GM18867 (cell line): ENCODE results near the gene MRM2.

Experiments used
- ATAC-seq: cut with Tn5 transposase; IDR thresholded peaks from one replicate; pipeline ENCODE4 v1.9.1; 2021; ENCODE audit warnings: mild to moderate bottlenecking, moderate library complexity; ENCODE audit not compliant: unreplicated experiment

Gene MRM2

DNA sequence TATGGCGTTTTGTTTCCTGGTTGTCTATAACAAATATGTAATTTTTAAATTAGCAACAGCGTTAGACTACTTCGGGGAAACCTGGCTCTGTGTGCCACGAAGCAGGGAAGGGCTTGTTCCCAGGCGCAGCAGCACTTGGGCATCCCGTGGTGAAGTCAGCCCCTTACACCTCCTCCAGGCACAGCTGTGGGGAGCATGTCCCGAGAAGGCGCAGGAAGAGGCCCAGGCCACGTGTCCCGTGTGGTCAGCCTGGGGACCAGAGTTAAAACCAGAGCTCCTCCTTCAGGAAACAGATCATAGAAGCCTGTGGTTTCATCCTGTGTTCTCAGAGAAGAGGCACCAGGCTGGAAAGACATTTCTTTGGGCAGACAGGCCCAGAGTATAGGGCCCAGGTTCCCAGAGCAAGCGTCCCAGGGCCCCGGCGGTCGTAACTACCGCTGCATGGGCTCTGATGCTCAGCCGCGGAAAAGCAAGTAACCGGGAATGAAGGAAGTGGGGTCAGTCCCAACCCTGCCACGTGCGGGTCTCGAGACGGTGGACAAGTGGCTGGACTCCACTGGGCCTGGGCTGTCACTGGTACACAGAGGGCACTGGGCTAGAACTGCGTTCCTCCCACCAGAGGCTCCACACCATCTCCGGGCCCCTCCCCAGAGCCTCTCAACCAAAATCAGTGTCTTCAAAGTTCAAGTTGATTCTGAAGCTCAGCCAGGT lies 7.1 kb upstream of the MRM2 start:
- no peak for ATAC-seq

DNA sequence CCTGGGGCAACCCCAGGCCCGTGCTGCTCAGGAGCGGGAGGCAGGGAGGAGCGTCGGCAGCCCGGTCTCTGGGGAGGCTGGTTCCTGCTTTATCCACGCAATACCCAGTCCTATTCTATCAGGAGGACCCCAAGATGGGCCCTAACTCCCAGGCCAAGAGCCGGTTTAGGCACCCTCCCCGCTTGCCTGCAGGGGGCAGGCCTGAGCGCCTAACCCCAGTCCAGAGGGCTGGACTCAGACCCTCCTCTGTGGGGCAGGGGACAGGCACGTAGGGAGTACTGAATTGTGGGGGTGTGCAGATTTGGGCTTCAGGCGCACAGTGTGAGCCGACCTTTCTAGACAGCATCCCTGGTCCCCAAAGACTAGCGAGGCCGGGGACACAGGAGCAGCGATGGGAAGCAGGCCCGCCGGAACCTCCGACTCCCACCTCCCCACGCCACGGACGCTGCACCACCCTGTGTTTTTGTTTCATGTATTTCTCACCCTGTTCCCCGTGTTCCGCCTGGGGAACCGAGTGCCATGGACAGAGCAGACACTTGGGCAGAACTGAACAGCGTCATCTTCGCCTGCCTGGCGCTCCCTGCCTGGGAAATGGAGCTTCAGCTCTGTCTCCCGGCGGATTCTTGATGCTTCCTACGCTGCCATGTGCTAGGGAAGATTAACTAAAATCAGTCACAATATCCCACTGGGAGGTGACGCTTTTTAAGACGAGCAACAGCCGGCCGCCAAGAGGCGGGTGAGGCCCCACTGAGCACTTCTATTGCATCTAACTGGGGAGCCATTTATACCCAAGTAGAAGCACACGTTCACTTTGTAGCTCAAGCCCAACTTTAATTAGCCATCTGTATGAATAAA lies 5.4 kb upstream of the MRM2 start:
- no peak for ATAC-seq

DNA sequence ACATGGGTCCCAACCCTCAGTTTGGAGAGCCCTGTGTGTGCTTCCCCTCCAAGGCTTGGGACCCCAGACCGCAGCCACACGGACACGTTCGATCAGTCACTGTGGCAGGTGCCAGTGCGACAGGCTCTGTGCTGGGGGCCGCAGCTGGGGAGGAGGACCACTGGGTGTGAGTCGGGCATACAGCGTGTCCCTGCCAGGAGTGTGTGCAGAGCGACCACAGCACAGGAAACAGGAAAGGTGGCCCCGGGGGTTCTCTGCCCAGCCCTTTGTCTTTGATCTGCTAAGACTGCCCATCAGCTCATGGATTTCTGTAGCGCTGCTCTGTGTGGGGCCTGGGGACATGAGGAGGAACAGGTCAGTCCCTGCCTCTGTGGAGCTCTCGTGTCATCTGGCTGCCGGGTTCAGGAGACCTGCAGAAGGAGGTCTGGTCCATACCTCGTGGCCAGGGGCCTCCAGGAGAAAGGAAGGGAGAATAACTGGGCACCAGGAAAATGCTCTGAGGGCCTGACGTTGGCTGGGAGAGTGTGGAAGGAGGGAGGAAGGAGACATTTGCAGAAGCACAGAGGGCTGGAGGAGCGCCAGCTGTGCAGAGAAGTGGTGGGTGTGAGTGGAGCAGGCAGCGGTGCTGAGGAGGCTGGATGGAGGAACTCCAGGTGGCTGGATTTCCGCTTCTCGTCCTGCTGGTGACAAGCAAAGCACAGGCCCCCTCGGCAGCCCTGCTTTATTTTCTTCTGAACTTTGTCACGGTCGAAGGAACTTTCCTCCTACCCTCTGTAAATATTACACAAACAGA lies 4.1 kb upstream of the MRM2 start:
- no peak for ATAC-seq

DNA sequence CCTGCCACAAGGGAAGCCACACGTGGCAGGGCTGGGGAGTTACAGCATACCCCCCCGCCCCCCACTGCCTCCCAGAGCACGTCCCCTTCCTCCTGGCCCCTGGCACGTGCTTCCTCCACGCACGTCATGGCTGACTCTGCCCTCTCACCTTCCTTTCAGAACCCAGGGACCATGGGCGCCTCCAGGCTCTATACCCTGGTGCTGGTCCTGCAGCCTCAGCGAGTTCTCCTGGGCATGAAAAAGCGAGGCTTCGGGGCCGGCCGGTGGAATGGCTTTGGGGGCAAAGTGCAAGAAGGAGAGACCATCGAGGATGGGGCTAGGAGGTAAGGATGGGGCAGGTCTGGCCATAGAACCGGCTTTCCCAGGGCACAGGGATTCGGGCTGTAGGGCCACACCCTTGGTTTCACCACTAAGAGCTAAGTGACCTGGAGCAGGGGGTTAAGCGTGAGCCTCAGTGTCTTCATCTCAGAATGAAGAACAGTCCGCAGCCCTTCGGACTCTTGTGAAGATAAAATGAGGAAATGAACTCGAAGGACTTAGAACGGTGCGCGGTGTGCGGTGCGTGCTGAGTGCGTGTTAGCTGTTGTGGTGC lies 2.5 kb upstream of the MRM2 start:
- no peak for ATAC-seq

DNA sequence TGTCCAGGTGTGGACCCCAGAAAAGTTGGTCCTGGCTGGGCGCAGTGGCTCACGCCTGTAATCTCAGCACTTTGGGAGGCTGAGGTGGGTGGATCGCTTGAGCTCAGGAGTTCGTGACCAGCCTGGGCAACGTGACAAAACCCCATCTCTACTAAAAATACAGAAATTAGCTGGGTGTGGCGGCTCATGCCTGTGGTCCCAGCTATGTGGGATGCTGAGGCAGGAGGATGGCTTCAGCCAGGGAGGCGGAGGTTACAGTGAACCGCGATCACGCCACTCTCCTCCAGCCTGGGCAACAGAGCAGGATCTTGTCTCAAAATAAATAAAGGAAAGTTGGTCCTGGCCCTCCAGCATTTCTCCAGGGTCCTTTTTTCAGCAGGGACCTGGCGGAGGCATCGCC lies 1.5 kb upstream of the MRM2 start:
- ATAC-seq, result no peak

DNA sequence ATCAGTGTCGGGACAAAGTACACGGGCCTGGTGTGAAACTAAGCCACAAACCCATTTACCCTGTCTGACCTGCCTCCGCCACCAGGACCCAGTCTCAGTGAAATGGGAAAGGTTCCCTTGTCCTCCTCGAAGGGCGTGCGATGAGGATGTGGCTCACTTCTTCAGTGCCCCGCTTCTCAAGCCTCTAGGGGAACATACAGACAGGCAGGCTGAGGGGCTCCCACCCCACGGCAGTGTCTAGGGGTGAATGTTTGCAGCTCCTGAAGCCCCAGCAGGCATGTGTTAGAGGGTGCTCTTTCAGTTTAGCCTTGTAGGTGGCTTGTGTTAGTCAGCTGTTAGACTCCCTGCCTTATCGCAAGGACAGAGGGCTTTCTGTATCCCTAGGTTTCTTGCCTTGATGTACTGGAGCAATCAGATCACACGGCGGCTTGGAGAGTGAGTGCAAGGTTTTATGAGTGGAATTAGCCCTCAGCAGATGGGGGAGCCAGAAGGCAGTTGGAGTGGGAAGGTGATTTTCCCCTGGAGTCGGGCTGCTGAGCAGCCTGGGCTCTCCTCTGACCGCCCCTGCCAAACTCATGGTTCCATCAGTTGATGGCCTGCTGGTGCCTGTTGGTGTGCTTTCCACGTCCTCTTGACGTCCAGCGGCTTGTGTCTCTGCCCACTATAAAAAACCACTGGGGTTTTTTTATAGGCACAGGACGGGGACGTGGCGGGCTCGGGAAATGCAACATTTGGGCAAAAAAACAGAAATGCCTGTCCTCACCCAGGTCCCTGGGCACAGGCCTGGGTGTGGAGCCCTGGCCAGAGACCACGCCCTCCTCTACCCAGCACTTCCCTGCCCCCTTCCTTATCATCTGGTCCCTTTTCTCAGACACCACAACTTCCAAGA lies 780 bp upstream of the MRM2 start:
- ATAC-seq, result peak; percentile 6

DNA sequence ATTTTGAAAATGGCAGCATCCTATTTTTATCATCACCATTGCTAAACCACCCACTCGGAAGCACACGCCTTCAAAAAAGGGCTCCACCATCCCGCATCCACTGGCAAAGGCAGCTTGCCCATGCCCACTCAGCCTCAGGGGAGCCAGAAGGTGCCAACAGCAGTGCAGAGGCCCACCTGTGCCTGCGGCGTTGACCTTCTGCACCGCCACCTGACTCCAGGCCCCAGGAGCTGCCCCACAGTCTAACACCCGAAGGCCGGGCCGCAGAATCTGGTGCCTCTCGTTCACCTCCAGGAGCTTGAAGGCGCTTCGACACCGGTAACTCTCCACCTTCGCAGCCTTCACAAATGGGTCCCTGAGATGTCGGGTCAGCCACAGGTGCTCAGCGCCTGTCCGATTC lies 2.8 kb downstream of the MRM2 start:
- ATAC-seq, result no peak

DNA sequence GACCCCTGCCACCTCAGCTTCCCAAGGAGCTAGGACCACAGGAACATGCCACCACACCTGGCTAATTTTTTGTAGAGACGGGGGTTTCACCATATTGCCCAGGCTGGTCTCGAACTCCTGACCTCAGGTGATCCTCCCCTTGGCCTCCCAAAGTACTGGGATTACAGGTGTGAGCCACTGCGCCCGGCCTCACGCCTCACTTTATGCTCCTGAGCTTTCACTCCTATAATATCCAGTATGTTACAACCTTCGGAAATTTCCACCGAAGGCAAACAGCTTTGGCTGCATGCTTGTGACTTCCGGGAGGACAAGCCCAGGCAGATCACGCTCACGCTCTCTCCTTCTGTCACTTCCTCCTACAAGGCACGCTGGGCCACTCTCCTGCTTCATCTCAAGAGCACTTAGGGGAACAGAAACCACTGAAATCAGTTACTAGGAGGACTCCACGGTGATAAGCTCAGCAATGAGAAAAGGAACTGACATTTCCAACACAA lies 4.8 kb downstream of the MRM2 start:
- ATAC-seq, result peak; percentile 68

DNA sequence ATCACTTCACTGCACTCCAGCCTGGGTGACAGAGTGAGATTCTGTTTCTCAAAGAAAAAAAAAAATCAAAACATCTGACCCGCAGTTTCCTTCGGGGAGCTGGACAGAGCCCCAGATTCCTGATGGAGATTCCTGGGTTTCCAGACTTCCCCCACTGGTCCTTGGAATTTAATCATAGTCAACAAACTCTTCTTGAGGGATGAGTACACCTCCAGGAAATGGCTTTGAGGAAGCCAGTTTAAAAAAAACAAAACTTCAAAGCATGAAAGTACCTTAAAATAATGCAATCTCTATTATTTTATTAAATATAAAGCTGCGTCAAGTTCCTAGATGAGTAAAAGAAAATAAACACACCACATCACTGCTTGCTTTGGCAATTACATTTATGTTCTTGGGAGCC lies 8.1 kb downstream of the MRM2 start:
- ATAC-seq, result no peak

DNA sequence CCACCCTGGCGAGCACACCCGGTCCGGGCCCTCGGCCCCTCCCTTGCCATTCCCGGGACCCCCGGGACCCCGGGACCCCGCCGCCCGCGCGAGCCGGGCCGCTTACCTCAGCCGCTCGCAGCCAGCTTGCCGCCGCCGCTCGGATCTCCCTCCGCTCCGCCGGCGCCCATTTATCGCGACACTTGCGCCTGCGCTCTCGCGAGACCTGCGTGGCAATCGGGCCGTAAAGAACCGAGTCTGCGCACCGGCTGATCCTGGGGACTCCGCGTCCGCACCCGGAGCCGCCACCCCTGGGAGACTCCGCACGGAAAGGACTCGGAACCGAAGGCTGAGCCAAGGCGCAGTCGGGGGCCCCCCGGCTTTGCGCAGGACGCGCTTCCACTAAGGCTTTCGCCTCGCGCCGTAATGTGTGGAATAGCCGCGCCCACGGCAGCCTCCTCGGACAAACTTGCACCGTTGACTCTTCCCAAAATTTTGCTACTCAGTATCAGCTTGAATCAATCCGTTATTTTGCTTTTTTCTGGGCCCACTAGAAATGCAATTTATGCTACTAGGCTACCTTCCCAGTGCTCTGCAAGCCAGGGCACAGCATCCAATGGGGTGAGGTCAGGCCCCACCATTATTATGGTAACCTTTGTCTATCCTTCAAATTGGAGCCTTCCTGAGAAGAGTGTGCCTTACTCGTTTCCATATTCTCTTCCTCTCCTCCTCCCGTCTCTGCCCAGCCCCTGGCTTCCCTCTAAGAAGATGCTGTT lies 9.1 kb downstream of the MRM2 start, which contains the start of gene MAD1L1:
Gene MAD1L1 (minus strand): TSS at position 180 of the 755 bp plus-strand sequence. CDS start 2,812 bp downstream, outside the sequence.
- ATAC-seq, result peak; percentile 71

DNA sequence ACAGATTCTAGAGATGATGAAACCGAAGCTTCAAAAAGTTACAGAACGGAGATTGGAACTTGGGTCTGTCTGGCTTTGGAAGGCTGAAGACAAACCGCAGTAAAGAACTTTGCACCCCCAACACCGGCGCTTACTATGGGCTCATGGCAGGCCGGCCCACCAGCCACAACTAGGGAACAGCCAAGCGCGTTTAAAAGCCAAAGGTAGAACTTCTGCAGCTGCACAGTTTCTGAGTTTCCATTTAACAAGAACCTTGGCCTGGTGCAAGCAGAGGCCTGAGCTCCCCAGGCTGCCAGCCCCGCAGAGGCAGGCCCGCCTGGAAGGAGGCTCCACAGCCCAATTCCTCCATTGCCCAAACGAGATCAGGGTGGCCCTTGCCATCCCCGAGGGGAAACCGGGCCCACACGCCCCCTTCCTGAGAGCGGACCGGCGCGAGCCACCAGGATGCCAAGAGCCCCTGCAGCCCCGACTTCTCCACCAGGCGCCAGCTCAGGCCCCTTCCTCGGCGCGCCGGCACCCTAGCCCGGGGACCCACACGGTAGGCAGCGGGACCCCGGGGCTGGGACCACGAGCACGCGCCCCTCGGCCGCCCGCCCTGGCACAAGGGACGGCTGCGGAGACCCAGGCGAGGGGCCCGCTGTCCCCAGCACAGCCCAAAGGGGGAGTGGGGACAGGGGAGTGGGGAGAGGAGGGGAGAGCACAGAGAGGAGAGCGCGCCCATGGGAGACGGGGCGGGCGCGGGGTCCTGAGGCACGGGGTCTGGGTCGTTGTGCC lies 9.8 kb downstream of the MRM2 start:
- ATAC-seq, result peak; percentile 33

DNA sequence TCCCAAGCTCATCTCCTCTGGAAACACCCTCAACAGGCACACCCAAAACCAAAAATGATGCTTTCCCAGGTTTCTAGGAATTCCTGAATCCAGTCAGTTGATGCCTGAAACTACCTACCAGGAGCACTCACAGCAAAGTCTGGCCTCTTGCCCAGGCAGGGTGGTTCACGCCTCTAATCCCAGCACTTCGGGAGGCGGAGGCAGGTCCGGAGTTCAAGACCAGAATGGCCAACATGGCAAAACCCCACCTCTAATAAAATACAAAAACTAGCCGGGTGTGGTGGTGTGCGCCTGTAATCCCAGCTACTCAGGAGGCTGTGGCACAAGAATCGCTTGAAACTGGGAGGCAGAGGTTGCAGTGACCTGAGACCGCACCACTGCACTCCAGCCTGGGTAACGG lies 11.1 kb downstream of the MRM2 start:
- no peak for ATAC-seq

DNA sequence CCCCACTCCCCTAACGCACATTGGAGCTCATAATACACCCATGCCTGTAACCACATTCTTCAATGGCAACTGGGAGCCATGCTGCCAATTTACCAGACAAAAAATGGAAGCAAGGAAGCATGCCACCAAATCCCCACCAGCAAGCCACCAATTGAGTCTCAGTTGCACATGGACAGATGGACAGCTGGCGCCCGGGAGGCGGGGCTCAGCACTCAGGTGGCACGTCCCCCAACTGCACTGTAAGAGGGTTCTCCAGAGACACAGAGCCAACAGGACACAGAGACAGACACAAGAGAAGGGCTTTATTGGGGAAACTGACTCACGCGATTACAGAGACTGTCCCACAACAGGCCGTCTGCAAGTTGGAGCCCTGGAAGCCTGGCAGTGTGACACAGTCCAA lies 11.8 kb downstream of the MRM2 start:
- no peak for ATAC-seq

DNA sequence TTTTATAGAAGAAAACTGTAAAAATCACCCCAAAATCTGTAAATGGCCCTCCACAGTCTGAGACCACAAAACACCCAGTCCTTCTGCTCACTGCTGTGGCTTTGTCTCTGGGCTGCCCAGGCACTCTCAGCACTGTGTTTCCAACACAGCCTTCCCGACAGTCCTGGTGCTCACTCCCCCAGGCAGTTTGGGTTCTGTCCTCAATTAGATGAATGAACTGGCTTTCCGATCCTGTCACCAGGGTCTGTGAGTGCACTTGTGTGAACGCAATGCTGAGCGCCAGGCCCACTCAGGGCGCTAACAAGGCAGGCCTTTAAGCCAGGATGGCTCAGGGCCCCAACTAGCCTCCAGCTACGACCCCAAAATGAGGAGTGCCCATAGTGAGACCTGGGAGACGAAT lies 12.5 kb downstream of the MRM2 start:
- ATAC-seq, result no peak

DNA sequence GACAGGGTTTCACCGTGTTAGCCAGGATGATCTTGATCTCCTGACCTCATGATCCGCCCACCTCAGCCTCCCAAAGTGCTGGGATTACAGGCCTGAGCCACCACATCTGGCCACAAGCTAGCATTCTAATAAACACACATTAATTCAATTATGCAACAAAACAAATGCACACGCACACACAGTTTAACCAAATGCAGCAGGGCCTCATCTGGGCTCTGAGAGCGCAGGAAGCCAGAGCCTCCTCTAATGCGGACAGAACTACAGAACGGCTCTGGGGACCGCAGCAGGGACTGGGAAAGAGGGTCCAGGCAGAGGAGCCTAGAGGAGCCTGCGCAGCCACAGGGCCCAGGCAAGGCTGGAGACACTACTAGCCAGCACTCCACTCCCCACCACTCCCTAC lies 13.1 kb downstream of the MRM2 start:
- ATAC-seq, result no peak

DNA sequence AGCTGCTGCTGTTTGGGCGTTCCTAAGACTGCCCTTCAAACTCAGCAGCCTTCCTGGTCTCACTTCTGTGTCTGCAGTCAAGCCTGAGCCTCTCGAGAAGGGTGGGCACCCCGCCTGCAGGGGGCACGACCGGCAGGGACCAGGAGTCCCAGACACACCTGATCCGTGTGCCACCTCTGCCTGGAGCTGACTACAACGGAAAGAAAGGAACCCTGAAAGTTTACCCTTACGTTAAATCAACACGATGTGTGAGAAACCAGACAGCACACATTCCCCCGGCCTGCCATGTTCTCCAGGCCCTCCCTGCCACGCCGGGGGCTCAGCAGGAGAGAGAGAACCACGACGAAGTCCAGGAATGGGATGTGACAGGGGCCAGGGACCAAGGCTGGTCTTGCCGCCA lies 14.3 kb downstream of the MRM2 start:
- no peak for ATAC-seq

DNA sequence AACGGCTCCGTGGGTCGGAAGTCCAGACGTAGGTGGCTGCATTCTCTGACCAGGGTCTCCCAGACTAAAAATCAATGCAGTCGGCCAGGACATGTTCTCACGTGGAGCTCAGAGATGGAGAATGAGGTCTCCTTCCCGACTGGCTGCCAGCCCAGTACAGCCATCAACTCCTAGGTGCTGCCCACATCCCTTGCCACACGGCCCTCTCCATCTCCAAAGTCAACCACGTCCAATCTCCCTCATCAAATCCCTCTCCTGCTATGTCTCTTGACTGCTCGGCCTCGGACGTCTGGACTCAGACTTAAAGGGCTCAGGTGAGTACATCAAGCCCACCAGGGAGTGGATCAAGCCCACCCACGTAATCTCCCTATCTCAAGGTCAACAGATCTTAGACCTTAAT lies 16.2 kb downstream of the MRM2 start:
- no peak for ATAC-seq

DNA sequence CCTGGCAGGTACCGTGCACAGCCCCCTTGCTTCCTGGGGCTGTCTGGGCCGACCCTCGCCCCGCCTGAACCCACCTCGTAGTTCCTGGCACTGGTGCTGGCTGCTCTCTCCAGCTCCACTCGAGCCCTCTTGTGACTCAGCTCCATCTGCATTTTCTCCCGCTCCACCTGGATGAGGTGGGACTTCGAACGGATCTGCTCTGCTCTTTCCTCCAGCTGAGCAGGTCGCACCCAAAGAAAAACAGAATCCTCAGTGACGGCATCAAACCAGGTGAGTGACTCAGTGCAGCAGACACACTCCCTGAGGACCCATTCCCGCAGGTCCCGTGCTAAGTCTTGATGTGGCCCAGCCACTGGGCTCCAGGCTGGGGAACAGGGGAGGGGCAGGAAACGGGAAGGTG lies 16.7 kb downstream of the MRM2 start:
- ATAC-seq, result no peak
